Fibroblast of lung (primary cell): ENCODE data around the gene DIP2A. TPM values are rescaled to one million over a fixed set of nuclear protein-coding genes. Genes with fewer than 3 reads are reported as not detected.

Experiments used
- DNase-seq, 2 donors: peaks; one replicate each; pipeline versions ENCODE4 v3.0.0 to v3.0.0-alpha.2; 2010; ENCODE audit warnings: low read depth in 2 of 2
- H2AFZ ChIP-seq: 2 replicates; pipeline ENCODE4 v1.5.1; 2012; ENCODE audit warnings: low read length, control low read depth, inconsistent platforms
- H3K27ac ChIP-seq: 2 replicates; pipeline ENCODE4 v1.5.1; 2011; ENCODE audit warnings: low read length, control low read depth; ENCODE audit not compliant: insufficient read depth
- H3K27me3 ChIP-seq: 2 replicates; pipeline ENCODE4 v1.5.1; 2011; ENCODE audit warnings: mild to moderate bottlenecking, low read length; ENCODE audit not compliant: control insufficient read depth, insufficient read depth
- H3K36me3 ChIP-seq: 2 replicates; pipeline ENCODE4 v1.5.1; 2011; ENCODE audit warnings: low read length; ENCODE audit not compliant: control insufficient read depth, insufficient read depth
- H3K4me1 ChIP-seq: 2 replicates; pipeline ENCODE4 v1.5.1; 2011; ENCODE audit warnings: low read length; ENCODE audit not compliant: control insufficient read depth, insufficient read depth; ENCODE audit errors: extremely low read depth
- H3K4me2 ChIP-seq: 2 replicates; pipeline ENCODE4 v1.5.1; 2011; ENCODE audit warnings: low read length, control low read depth; ENCODE audit not compliant: insufficient read depth; ENCODE audit errors: extremely low read depth
- H3K4me3 ChIP-seq, 4 experiments: fragments of 200-600 bp in 1 of 4; sonication (generic) in 1 of 4; replicated peaks in 1 of 4; 2 replicates each; pipeline ENCODE4 v1.5.1; 2011 to 2016; ENCODE audit warnings: low read length in 4 of 4, low read depth in 3 of 4, mild to moderate bottlenecking in 3 of 4, control low read depth in 2 of 4, inconsistent platforms in 1 of 4, mixed read lengths in 1 of 4; ENCODE audit not compliant: insufficient read depth in 1 of 4; ENCODE audit errors: control extremely low read depth in 1 of 4
- H3K79me2 ChIP-seq: 2 replicates; pipeline ENCODE4 v1.5.1; 2012; ENCODE audit warnings: mild to moderate bottlenecking, low read length, inconsistent platforms; ENCODE audit not compliant: control insufficient read depth, insufficient read depth
- H3K9ac ChIP-seq: 2 replicates; pipeline ENCODE4 v1.5.1; 2011; ENCODE audit warnings: mild to moderate bottlenecking, low read length, control low read depth; ENCODE audit not compliant: insufficient read depth
- H3K9me3 ChIP-seq: 2 replicates; pipeline ENCODE4 v1.5.1; 2012; ENCODE audit warnings: low read depth, low read length; ENCODE audit not compliant: control insufficient read depth, insufficient read depth
- H4K20me1 ChIP-seq: 2 replicates; pipeline ENCODE4 v1.5.1; 2011; ENCODE audit warnings: low read length; ENCODE audit not compliant: control insufficient read depth, insufficient read depth; ENCODE audit errors: extremely low read depth
- CTCF ChIP-seq, 2 donors: IDR thresholded peaks in 1 of 2; conservative IDR thresholded peaks in 1 of 2; 1 replicate in 1 of 2; 2 replicates in 1 of 2; pipeline ENCODE4 v1.5.1; 2011 to 2012; ENCODE audit warnings: low read length in 2 of 2, control low read depth in 1 of 2, inconsistent platforms in 1 of 2, low read depth in 1 of 2, mild to moderate bottlenecking in 1 of 2
- EZH2 ChIP-seq: IDR thresholded peaks from 2 replicates; pipeline ENCODE4 v1.5.1; 2012; ENCODE audit warnings: low read length, control low read depth, mild to moderate bottlenecking; ENCODE audit errors: missing control alignments
- polyA plus RNA-seq, 2 donors: library from polyadenylated mRNA; depleted of rRNA in 1 of 2; stranded (reverse) in 1 of 2; unstranded in 1 of 2; fragments of >200 nt; gene quantifications; 2 replicates each; pipeline ENCODE4 v1.2.1, GENCODE V29; 2011 to 2012; ENCODE audit warnings: missing spikeins in 1 of 2
- total RNA-seq: library from RNA; depleted of rRNA; stranded (reverse); fragments of >200 nt; gene quantifications from 2 replicates; pipeline ENCODE4 v1.2.1, GENCODE V29; 2014

Gene DIP2A
- total and polyA plus RNA-seq, 2 donors (not counting 1 experiment from before 2014, with no cell fraction given): 16.3 to 21.1 TPM

- H3K27ac ChIP-seq: no peak overlapping the region
- H3K9ac ChIP-seq: no peak overlapping the region
- no peak overlapping the region for H3K4me2 ChIP-seq
- peaks cover 13% of the 10 kb centered on the region for H3K36me3 ChIP-seq
- H4K20me1 ChIP-seq: no peaks in the 10 kb centered on the region
- H3K79me2 ChIP-seq: no peaks in the 10 kb centered on the region
- no peak overlapping the region for H2AFZ ChIP-seq
- no peaks in the 10 kb centered on the region for H3K27me3 ChIP-seq
- H3K9me3 ChIP-seq: no peaks in the 10 kb centered on the region
- no peak for DNase-seq
- no peak for TF ChIP-seq EZH2
- no peak for TF ChIP-seq CTCF (conservative IDR thresholded peaks at IDR 0.05 in 1 of 2, IDR thresholded peaks at IDR 0.05 in 1 of 2; ENCODE audit: low read depth in 1 of 2, low read length in 2 of 2)
- no peak overlapping the region for H3K4me3 ChIP-seq
- H3K4me1 ChIP-seq: no peaks in the 10 kb centered on the region
These were observed 34.6 kb upstream of the DIP2A start for GRCh38 chr21:46424039-46424591.

GRCh38 chr21:46424621-46425020, 34.1 kb upstream of the DIP2A start:
- no peak for TF ChIP-seq CTCF (conservative IDR thresholded peaks at IDR 0.05 in 1 of 2, IDR thresholded peaks at IDR 0.05 in 1 of 2; ENCODE audit: low read depth in 1 of 2, low read length in 2 of 2)
- TF ChIP-seq EZH2: no peak
- no peak for DNase-seq

GRCh38 chr21:46425041-46425440, 33.6 kb upstream of the DIP2A start:
- H2AFZ ChIP-seq: no peak overlapping the region
- no peaks in the 10 kb centered on the region for H3K9me3 ChIP-seq
- H3K4me2 ChIP-seq: no peak overlapping the region
- no peak overlapping the region for H3K9ac ChIP-seq
- no peaks in the 10 kb centered on the region for H3K4me1 ChIP-seq
- H3K27me3 ChIP-seq: no peaks in the 10 kb centered on the region
- H3K27ac ChIP-seq: no peak overlapping the region
- no peak overlapping the region for H3K4me3 ChIP-seq
- TF ChIP-seq EZH2 (no peak), CTCF (conservative IDR thresholded peaks at IDR 0.05 in 1 of 2, IDR thresholded peaks at IDR 0.05 in 1 of 2; ENCODE audit: low read depth in 1 of 2, low read length in 2 of 2) (no peak)
- DNase-seq: no peak
- peaks cover 14% of the 10 kb centered on the region for H3K36me3 ChIP-seq
- no peaks in the 10 kb centered on the region for H4K20me1 ChIP-seq
- no peaks in the 10 kb centered on the region for H3K79me2 ChIP-seq

More at GRCh38 chr21:46424621-46425020, 34.1 kb upstream of the DIP2A start:
- H3K36me3 ChIP-seq: peaks cover 13% of the 10 kb centered on the region
- H3K27ac ChIP-seq: no peak overlapping the region
- H4K20me1 ChIP-seq: no peaks in the 10 kb centered on the region
- no peak overlapping the region for H3K4me2 ChIP-seq
- H3K27me3 ChIP-seq: no peaks in the 10 kb centered on the region
- H3K79me2 ChIP-seq: no peaks in the 10 kb centered on the region
- no peaks in the 10 kb centered on the region for H3K4me1 ChIP-seq
- H2AFZ ChIP-seq: no peak overlapping the region
- no peak overlapping the region for H3K4me3 ChIP-seq
- no peak overlapping the region for H3K9ac ChIP-seq
- no peaks in the 10 kb centered on the region for H3K9me3 ChIP-seq
